ENCODE data around the gene U2AF1L4.

U2AF1L4 gene

DNA sequence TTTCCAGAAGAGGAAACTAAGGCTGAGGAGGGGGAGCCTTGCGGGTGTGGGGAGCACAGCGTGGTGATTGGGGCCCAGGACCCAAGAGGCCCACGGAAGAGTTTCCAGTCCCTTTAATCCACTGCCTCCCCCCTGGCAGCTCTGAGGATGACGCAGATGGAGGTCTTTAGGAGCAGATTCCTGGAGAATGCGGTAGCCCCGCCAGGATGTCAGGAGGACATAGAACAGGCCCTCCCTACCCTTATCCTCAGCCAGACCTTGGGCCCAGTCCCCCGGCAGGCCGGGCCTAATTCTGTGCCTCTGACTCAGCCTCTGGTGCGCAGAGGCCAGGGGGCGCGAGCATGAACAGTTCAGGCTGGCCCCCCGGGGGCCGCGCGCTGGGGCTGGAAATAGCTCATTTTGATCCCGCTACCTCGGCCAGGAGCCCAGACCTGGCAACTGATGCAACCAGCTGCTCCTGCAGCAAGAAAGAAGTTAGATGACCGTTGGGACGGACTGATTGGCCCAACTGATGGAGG, 12.1 kb upstream of the U2AF1L4 start:
- DNase-seq, result peak; percentile 97

GRCh38 chr19:35756377-35757230, 11.4 kb upstream of the U2AF1L4 start, which contains the start of gene HSPB6:
Gene HSPB6, minus strand, starts transcription at chr19:35757029. Its CDS starts 21 bp downstream, at chr19:35757008.
- no peak for DNase-seq

GRCh38 chr19:35755550-35756376, 10.5 kb upstream of the U2AF1L4 start:
- DNase-seq, result no peak

- no peak for DNase-seq
These were observed 9.9 kb upstream of the U2AF1L4 start for GRCh38 chr19:35755131-35755549.

DNA sequence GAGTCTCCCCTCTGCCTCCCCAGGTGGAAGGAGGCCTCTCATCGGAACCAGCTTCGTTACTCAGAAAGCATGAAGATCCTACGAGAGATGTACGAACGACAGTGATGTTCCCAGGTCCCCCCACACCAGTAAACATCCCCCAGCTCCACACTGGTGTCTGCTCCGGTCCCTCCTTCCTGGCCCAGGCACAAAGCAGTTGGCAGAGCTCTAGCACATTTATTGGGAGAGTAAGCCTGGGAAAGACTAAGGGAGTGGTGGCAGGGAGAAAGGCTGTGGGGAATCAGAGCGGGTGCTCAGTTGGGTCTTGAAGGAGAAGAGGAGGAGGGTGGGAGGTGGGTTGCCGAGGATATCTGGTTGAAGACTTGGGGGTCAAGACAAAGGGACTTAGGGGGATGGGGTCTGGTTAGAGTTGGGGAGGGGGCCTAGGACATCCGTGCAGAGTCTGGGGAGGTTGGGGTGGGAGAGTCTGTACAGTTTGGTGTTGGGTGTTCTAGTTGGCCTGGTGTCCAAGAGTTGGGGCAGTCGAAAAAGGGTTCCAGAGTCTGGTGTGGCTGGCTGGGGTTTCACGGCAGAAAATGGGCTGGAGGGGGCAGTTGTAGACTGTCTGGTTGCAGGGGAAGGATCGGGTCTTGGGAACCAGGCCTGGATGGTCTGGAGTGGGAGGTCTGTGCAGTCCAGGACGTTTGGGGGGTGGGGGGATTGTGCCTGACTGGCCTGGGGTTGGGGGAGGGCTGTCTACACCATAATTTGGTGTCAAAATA, 9.3 kb upstream of the U2AF1L4 start:
- no peak for DNase-seq

GRCh38 chr19:35753634-35754369, 8.6 kb upstream of the U2AF1L4 start:
- no peak for DNase-seq

DNA sequence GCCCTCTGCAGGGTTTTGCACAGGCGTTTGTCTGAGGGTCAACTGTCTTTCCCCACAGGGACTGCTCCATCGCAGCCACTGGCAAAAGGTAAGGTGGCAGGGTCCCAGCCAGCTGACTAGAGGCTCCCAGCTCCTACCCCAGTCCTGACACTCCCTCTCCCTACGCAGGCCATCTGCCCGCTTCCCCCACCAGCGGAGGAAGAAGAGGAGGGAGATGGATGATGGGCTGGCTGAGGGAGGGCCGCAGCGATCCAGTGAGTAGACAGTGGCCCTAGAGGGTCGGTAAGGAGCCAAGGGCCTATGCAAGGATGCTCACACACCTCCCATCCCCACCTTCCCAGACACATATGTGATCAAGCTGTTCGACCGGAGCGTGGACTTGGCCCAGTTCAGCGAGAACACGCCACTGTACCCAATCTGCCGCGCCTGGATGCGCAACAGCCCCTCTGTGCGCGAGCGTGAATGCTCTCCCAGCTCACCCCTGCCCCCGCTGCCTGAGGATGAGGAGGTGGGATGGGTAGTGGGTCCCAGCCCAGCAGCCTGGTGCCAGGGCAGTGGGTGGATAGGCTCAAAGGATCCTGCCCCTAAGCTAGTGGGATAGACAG, 7.6 kb upstream of the U2AF1L4 start:
- no peak for DNase-seq

GRCh38 chr19:35751839-35752745, 6.9 kb upstream of the U2AF1L4 start:
- DNase-seq, result no peak

DNA sequence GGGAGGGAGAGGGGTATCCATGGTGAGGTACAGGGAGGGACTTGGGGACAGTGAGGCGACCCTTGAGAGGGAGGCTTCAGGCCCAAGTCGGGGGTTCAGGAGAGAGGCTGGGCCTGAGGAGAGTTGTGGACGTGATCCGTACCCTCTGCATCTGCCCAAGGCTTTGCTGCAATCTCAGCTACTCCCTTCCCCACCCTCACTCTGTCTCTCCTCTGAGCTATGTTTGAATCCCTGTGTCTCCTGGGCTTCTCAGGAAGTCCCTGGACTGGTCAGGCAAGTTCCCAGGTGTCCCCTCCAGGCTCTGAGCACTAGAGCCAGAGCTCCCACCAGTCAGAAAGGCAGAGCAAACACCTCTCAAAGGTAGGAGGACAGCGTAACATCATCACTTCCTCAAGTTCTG, 4.9 kb upstream of the U2AF1L4 start:
- DNase-seq, result no peak

- peak; percentile 98 for DNase-seq
These were observed 3.1 kb upstream of the U2AF1L4 start, which contains the start of gene LIN37 for GRCh38 chr19:35748106-35749020. Gene LIN37, plus strand, starts transcription at chr19:35748576. Its CDS starts 149 bp downstream, at chr19:35748725.

DNA sequence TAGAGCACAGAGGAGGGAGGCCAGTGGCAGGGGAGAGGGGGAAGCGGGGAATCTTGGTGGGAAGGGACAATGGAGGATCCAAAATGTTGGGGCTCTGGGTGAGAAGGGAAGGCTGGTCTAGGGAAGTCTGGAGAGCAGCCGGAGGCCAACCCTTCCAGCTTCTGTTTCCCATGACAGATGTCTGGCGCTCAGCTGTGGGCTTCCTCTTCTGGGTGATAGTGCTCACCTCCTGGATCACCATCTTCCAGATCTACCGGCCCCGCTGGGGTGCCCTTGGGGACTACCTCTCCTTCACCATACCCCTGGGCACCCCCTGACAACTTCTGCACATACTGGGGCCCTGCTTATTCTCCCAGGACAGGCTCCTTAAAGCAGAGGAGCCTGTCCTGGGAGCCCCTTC, 1.3 kb upstream of the U2AF1L4 start:
- no peak for DNase-seq

DNA sequence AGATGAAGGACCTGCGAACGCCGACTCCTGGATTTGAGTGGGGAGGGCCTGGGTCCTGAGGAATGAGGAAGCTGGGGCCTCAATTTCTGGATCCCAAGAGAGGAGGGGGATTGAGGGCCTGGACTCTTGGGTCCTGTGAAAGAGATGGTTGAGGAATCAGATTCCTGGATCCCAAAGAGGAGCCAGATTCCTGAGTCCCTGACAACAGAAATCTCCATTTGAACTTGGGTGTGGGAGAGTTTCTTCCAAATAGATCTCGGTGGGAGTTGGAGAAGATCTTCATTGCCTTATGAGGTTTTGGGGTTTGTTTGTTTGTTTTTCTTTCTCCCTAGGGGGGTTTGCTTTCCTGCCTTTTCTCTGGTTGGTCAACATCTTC, 857 bp upstream of the U2AF1L4 start:
- no peak for DNase-seq

DNA sequence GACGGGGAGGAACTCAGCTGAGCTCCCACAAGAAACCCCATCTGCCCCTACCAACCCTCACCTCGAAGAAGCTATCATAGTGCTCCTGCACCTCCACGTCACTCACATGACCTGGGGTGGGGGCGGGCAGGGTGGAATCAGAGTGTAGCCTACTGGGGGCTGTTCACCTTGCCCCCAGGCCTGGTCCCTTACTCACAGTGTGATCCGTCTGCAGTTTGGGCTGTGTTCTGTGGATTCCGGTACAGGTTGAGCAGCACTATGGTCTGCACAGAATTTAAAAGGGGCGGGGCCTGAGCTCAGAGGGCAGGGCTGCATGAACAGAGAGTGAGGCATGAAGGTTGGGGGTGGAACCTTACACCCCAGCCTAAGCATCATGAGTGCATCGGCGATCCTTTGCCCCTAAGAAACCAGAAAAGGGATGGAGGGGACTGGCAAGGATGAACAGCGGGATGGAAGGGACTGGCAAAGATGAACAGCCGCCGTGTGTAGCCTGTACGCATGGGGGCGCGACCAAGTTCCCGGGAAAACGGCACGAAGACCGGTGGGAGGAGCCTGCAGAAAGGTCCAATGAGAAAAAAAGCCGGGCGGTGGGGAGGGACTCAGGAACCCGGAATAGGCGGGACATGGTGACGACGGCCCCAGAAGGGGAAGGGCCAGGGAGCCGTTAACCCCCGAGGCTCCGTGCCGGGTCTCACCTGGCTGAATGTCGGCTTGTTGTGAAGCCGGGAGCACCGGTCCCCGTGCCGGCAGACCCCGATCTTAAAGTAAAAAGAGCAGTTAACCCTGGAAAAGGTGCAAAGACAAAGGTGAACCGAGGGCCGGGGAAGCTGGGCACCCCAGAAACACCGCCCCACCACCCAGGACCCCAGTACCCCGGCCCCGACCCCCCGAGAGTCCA, 539 bp downstream of the U2AF1L4 start:
- peak; percentile 92 for DNase-seq

GRCh38 chr19:35743640-35744429, 1.4 kb downstream of the U2AF1L4 start:
- no peak for DNase-seq

GRCh38 chr19:35742121-35742724, 3.0 kb downstream of the U2AF1L4 start, which contains the start of gene IGFLR1:
Gene IGFLR1, minus strand, starts transcription at chr19:35742452. Its CDS starts 1,272 bp downstream, at chr19:35741180.
- no peak for DNase-seq

GRCh38 chr19:35741203-35741515, 4.1 kb downstream of the U2AF1L4 start:
- no peak for DNase-seq

All from NCI-H446 treated with DMSO at 0.1 percent for 48 hours (cell line).